GM23338 (cell line): ENCODE measurements around the gene MED13L.

ENCODE experiments used
- CREB1 ChIP-seq: fragments of 250-450 bp; sonication (Bioruptor Pico); IDR thresholded peaks from 2 replicates; pipeline ENCODE4 v1.5.0; 2020; ENCODE audit warnings: low read depth, mild to moderate bottlenecking, moderate library complexity
- EZH2 ChIP-seq: fragments of 200-600 bp; sonication (generic); IDR thresholded peaks from one replicate; pipeline ENCODE4 v1.8.0; 2017; ENCODE audit warnings: antibody characterized with exemption, mild to moderate bottlenecking, low read depth; ENCODE audit not compliant: unreplicated experiment
- EZH2phosphoT487 ChIP-seq: fragments of 200-600 bp; sonication (generic); IDR thresholded peaks from one replicate; pipeline ENCODE4 v1.8.1; 2018; ENCODE audit warnings: antibody characterized with exemption; ENCODE audit not compliant: unreplicated experiment
- JUNB ChIP-seq: IDR thresholded peaks from one replicate; pipeline ENCODE4 v1.6.1; 2016; ENCODE audit warnings: antibody characterized with exemption; ENCODE audit not compliant: unreplicated experiment
- POLR2AphosphoS5 ChIP-seq: IDR thresholded peaks from 2 replicates; pipeline ENCODE4 v1.6.1; 2016; ENCODE audit warnings: antibody characterized with exemption, low read depth
- ZNF331 ChIP-seq: fragments of 250-450 bp; sonication (Bioruptor Pico); IDR thresholded peaks from 2 replicates; pipeline ENCODE4 v1.5.0; 2020; ENCODE audit warnings: low read depth, mild to moderate bottlenecking, moderate library complexity
- TF ChIP-seq, protein P1 (sequence below), 2 experiments: fragments of 200-600 bp in 1 of 2; sonication (generic) in 1 of 2; conservative IDR thresholded peaks; 2 replicates each; pipeline versions ENCODE4 v1.5.1 to v1.6.1; 2016 to 2017; ENCODE audit warnings: antibody characterized with exemption in 2 of 2, low read depth in 2 of 2, mild to moderate bottlenecking in 2 of 2, moderate library complexity in 1 of 2
- TF ChIP-seq, protein P2 (sequence below): IDR thresholded peaks from one replicate; pipeline ENCODE4 v1.6.1; 2018; ENCODE audit warnings: antibody characterized with exemption; ENCODE audit not compliant: unreplicated experiment

DNA sequence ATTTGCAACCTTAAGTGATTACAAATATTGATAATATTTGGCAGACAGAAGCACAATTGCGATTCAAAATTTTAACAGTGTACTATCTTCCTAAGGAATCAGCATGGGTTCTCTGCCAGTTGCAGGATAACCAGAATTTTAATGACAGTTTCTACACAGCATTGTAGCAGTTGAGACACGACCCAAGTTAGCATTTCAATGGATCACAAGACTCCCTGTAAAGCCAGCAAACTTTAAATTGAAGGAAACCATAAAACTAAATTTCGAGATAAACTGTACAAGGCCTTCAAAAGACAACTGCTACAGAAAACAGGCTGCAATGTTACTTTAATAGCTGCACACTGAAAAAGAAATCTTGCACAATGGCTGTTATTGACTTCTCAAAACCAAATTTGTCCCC, 154.9 kb downstream of the MED13L start:
- TF ChIP-seq, protein P1, sequence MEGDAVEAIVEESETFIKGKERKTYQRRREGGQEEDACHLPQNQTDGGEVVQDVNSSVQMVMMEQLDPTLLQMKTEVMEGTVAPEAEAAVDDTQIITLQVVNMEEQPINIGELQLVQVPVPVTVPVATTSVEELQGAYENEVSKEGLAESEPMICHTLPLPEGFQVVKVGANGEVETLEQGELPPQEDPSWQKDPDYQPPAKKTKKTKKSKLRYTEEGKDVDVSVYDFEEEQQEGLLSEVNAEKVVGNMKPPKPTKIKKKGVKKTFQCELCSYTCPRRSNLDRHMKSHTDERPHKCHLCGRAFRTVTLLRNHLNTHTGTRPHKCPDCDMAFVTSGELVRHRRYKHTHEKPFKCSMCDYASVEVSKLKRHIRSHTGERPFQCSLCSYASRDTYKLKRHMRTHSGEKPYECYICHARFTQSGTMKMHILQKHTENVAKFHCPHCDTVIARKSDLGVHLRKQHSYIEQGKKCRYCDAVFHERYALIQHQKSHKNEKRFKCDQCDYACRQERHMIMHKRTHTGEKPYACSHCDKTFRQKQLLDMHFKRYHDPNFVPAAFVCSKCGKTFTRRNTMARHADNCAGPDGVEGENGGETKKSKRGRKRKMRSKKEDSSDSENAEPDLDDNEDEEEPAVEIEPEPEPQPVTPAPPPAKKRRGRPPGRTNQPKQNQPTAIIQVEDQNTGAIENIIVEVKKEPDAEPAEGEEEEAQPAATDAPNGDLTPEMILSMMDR (conservative IDR thresholded peaks at IDR 0.05; ENCODE audit: low read depth in 2 of 2): no peak
- TF ChIP-seq EZH2: no peak
- TF ChIP-seq, protein P2, sequence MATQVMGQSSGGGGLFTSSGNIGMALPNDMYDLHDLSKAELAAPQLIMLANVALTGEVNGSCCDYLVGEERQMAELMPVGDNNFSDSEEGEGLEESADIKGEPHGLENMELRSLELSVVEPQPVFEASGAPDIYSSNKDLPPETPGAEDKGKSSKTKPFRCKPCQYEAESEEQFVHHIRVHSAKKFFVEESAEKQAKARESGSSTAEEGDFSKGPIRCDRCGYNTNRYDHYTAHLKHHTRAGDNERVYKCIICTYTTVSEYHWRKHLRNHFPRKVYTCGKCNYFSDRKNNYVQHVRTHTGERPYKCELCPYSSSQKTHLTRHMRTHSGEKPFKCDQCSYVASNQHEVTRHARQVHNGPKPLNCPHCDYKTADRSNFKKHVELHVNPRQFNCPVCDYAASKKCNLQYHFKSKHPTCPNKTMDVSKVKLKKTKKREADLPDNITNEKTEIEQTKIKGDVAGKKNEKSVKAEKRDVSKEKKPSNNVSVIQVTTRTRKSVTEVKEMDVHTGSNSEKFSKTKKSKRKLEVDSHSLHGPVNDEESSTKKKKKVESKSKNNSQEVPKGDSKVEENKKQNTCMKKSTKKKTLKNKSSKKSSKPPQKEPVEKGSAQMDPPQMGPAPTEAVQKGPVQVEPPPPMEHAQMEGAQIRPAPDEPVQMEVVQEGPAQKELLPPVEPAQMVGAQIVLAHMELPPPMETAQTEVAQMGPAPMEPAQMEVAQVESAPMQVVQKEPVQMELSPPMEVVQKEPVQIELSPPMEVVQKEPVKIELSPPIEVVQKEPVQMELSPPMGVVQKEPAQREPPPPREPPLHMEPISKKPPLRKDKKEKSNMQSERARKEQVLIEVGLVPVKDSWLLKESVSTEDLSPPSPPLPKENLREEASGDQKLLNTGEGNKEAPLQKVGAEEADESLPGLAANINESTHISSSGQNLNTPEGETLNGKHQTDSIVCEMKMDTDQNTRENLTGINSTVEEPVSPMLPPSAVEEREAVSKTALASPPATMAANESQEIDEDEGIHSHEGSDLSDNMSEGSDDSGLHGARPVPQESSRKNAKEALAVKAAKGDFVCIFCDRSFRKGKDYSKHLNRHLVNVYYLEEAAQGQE: no peak
- TF ChIP-seq JUNB: no peak
- TF ChIP-seq POLR2AphosphoS5: no peak
- no peak for TF ChIP-seq CREB1 (CRISPR knock-in tag)
- TF ChIP-seq EZH2phosphoT487: no peak
- TF ChIP-seq ZNF331 (CRISPR knock-in tag): no peak
